ENCODE data around the gene KRTAP10-1. TPM values are rescaled to one million over a fixed set of nuclear protein-coding genes. Genes with fewer than 3 reads are reported as not detected.

Gene KRTAP10-1
- total RNA-seq, 1 experiment from 2014 or later, result not detected

GRCh38 chr21:44512496-44513388 lies 27.3 kb downstream of the KRTAP10-1 start:
- Mint-ChIP-seq H3K27ac (ENCODE audit: low read depth, unreplicated experiment) (no peak overlapping the region), H3K36me3 (ENCODE audit: insufficient read depth, unreplicated experiment) (no peaks in the 10 kb centered on the region), H3K9me3 (ENCODE audit: unreplicated experiment) (no peaks in the 10 kb centered on the region), H3K4me1 (ENCODE audit: insufficient read depth, unreplicated experiment) (peaks cover 6% of the 10 kb centered on the region), H3K27me3 (ENCODE audit: insufficient read depth, unreplicated experiment) (peaks cover 23% of the 10 kb centered on the region), H3K4me3 (ENCODE audit: unreplicated experiment) (no peak overlapping the region)
- intact Hi-C loops (cut with micrococcal nuclease), result loop anchor here (5.0 kb wide), 1 partner anchor 415 kb away; no protein-coding TSS in a partner anchor
- BruUV-seq (replicated peaks), result no TSS peak
- DNase-seq (ENCODE audit: unreplicated experiment), result no peak
- ChIA-PET CTCF (interaction anchor here (1.0 to 4.4 kb wide), 5 partner anchors 36 to 281 kb away, joined by 3 to 32 read pairs (median 4); no protein-coding TSS in a partner anchor), POLR2A (no interaction called here)
- TF ChIP-seq CTCF (IDR thresholded peaks at IDR 0.05; ENCODE audit: unreplicated experiment), result no peak

DNA sequence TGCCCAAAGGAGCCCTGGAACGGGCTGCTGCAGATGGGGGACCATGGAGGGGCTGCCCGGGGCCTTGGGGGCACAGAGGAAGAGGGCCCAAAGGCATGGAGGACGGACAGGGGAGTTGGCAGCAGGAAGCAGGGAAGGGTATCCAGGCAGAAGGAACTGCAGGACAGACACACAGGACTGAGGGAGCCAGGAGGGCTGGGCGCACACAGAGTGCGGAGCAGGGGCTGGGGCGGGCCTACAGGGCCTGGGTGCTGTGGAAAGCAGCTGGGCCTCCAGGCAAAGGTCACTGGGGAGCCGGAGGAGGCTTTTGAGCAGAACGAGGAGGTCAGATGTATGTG lies 28.1 kb downstream of the KRTAP10-1 start:
- H3K36me3 Mint-ChIP-seq (ENCODE audit: insufficient read depth, unreplicated experiment), result no peaks in the 10 kb centered on the region
- no peak for TF ChIP-seq CTCF (IDR thresholded peaks at IDR 0.05; ENCODE audit: unreplicated experiment)
- intact Hi-C loops (cut with micrococcal nuclease), result loop anchor here (5.0 kb wide), 1 partner anchor 415 kb away; no protein-coding TSS in a partner anchor
- no peak overlapping the region for H3K4me3 Mint-ChIP-seq (ENCODE audit: unreplicated experiment)
- CTCF ChIA-PET, result interaction anchor here (0.6 to 4.4 kb wide), 5 partner anchors 9 to 282 kb away, joined by 3 to 60 read pairs (median 12); no protein-coding TSS in a partner anchor
- POLR2A ChIA-PET, result no interaction called here
- no TSS peak for BruUV-seq (replicated peaks)
- no peaks in the 10 kb centered on the region for H3K9me3 Mint-ChIP-seq (ENCODE audit: unreplicated experiment)
- H3K27ac Mint-ChIP-seq (ENCODE audit: low read depth, unreplicated experiment), result no peak overlapping the region
- no peak for DNase-seq (ENCODE audit: unreplicated experiment)
- peaks cover 6% of the 10 kb centered on the region for H3K4me1 Mint-ChIP-seq (ENCODE audit: insufficient read depth, unreplicated experiment)
- H3K27me3 Mint-ChIP-seq (ENCODE audit: insufficient read depth, unreplicated experiment), result peaks cover 23% of the 10 kb centered on the region

DNA sequence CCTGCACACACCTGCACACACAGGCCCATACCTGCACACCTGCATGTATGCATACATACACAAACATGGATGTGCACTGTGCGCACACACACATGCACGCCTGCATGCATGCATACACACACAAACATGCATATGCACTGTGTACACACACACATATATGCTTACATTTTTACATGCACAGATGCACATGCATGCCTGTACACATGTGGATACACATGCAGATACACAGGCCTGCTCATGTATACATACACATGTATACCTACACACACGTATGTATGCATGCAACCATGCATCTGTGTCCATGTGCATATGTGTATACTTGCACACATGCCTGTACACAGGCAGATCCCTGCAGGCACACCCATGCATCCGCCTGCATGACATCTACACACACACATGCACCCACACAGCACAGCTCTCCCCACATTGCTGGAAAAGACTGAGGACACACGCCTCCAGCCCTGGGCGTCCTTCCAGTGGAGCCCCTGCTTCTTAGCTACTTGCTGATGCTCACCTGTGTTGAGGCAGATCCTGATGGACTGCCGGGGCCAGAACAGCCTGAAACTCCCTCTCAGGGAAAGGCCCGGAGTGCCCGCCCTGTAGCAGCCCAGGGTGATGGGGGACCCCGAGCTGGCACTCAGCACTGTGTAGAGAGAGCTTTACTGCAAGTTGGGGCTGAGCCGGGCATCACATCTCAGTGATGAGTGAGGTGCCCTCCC lies 28.6 kb downstream of the KRTAP10-1 start:
- CTCF ChIA-PET, result interaction anchor here (0.5 to 4.4 kb wide), 28 partner anchors 8 to 627 kb away, joined by 3 to 60 read pairs (median 4); partner anchors contain the start of gene KRTAP12-2
- BruUV-seq (replicated peaks), result no TSS peak
- peaks cover 6% of the 10 kb centered on the region for H3K4me1 Mint-ChIP-seq (ENCODE audit: insufficient read depth, unreplicated experiment)
- intact Hi-C loops (cut with micrococcal nuclease), result loop anchor here (5.0 kb wide), 1 partner anchor 416 kb away; no protein-coding TSS in a partner anchor
- H3K4me3 Mint-ChIP-seq (ENCODE audit: unreplicated experiment), result no peak overlapping the region
- POLR2A ChIA-PET, result no interaction called here
- no peak for DNase-seq (ENCODE audit: unreplicated experiment)
- H3K9me3 Mint-ChIP-seq (ENCODE audit: unreplicated experiment), result no peaks in the 10 kb centered on the region
- no peaks in the 10 kb centered on the region for H3K36me3 Mint-ChIP-seq (ENCODE audit: insufficient read depth, unreplicated experiment)
- no peak overlapping the region for H3K27ac Mint-ChIP-seq (ENCODE audit: low read depth, unreplicated experiment)
- peaks cover 23% of the 10 kb centered on the region for H3K27me3 Mint-ChIP-seq (ENCODE audit: insufficient read depth, unreplicated experiment)
- no peak for TF ChIP-seq CTCF (IDR thresholded peaks at IDR 0.05; ENCODE audit: unreplicated experiment)

All from MCF 10A (cell line).